A549 (cell line): ENCODE results near the gene CACNG7. TPM values are rescaled to one million over a fixed set of nuclear protein-coding genes. Genes with fewer than 3 reads are reported as not detected.

ENCODE experiments used
- ATAC-seq, 2 experiments: fragments of 200-7000 bp in 1 of 2; fragments of >200 bp in 1 of 2; cut with Nextera tagmentation in 1 of 2; cut with Tn5 transposase in 1 of 2; 3 replicates each; pipeline versions ENCODE4 v1.8.0 to v1.9.1; 2018 to 2020; ENCODE audit warnings: mild to moderate bottlenecking in 1 of 2, moderate library complexity in 1 of 2
- CTCF ChIA-PET: fragments of 300-600 bp; sonication (Branson Sonifier 250); formaldehyde crosslinking; extraction: SDS; loops from one replicate; lab custom pipeline; 2021; ENCODE audit warnings: antibody characterized with exemption, inconsistent platforms; lab: Yijun Ruan, JAX
- POLR2A ChIA-PET: fragments of 350-600 bp; formaldehyde crosslinking; extraction: SDS; loops from one replicate; lab custom pipeline; 2021; ENCODE audit warnings: antibody characterized with exemption, inconsistent platforms; lab: Yijun Ruan, JAX
- DNase-seq, 2 experiments: peaks; one replicate each; pipeline versions ENCODE4 v3.0.0 to v3.0.0-alpha.2; 2011 to 2016; ENCODE audit warnings: low read depth in 1 of 2, low spot score in 1 of 2
- FAIRE-seq: peaks from 2 replicates; lab custom pipeline; 2011; peaks lifted over from hg19 to GRCh38; lab: Jason Lieb, UNC
- H3K27ac ChIP-seq, 2 experiments: fragments of >200 bp; sonication (Bioruptor Twin); formaldehyde crosslinking; 3 replicates each; pipeline ENCODE4 v1.5.1; 2016 to 2017
- H3K4me1 ChIP-seq: fragments of >200 bp; sonication (Bioruptor Twin); formaldehyde crosslinking; 3 replicates; pipeline ENCODE4 v1.6.1; 2016
- H3K4me2 ChIP-seq: fragments of >200 bp; sonication (Bioruptor Twin); formaldehyde crosslinking; 3 replicates; pipeline ENCODE4 v1.6.1; 2016
- H3K4me3 ChIP-seq: fragments of >200 bp; sonication (Bioruptor Twin); formaldehyde crosslinking; 3 replicates; pipeline ENCODE4 v1.5.1; 2016
- H3K9me3 ChIP-seq: fragments of >200 bp; sonication (Bioruptor Twin); formaldehyde crosslinking; 3 replicates; pipeline ENCODE4 v1.6.1; 2016
- EHMT2 ChIP-seq: fragments of 200-600 bp; sonication (generic); IDR thresholded peaks from 2 replicates; pipeline ENCODE4 v1.6.1; 2016; ENCODE audit warnings: antibody characterized with exemption, low read depth, mild to moderate bottlenecking, moderate library complexity
- FOSL2 ChIP-seq, 2 experiments: fragments of 450-650 bp in 1 of 2; fragments of >200 bp in 1 of 2; sonication (Bioruptor Twin) in 1 of 2; formaldehyde crosslinking; IDR thresholded peaks; 2 replicates each; pipeline versions ENCODE4 v1.5.0 to v1.6.1; 2016 to 2020; ENCODE audit warnings: mild to moderate bottlenecking in 1 of 2, moderate library complexity in 1 of 2
- HEYL ChIP-seq: fragments of 250-450 bp; sonication (Bioruptor Pico); IDR thresholded peaks from 2 replicates; pipeline ENCODE4 v1.8.0; 2021; ENCODE audit warnings: mild to moderate bottlenecking, moderate library complexity
- HOXB13 ChIP-seq: fragments of 250-450 bp; sonication (Bioruptor Pico); IDR thresholded peaks from 2 replicates; pipeline ENCODE4 v1.5.0; 2020; ENCODE audit warnings: low read depth, mild to moderate bottlenecking, moderate library complexity
- MAFK ChIP-seq: fragments of 450-650 bp; IDR thresholded peaks from 2 replicates; pipeline ENCODE4 v1.6.1; 2014; ENCODE audit not compliant: partially characterized antibody
- ZFP36 ChIP-seq: fragments of 450-650 bp; IDR thresholded peaks from 2 replicates; pipeline ENCODE4 v1.6.1; 2014; ENCODE audit warnings: borderline replicate concordance; ENCODE audit not compliant: partially characterized antibody
- WGBS: methylation state at CpG from one replicate; pipeline ENCODE4 v1.1.6; 2017; ENCODE audit errors: missing lambda C conversion rate; 5-methylcytosine and 5-hydroxymethylcytosine counted together
- polyA plus RNA-seq, 4 experiments: library from polyadenylated mRNA; depleted of rRNA in 3 of 4; stranded (reverse); fragments of >200 nt; fragmentation: RNase III in 1 of 4; extraction: RNeasy Plus Mini Kit Qiagen cat#74134 plus additional on column Dnase treatment in 1 of 4; gene quantifications; 2 replicates in 3 of 4; 3 replicates in 1 of 4; pipeline ENCODE4 v1.2.3, GENCODE V29; 2011 to 2017
- TF ChIP-seq, protein P1 (sequence below): fragments of 200-600 bp; sonication (generic); IDR thresholded peaks from 2 replicates; pipeline ENCODE4 v1.6.1; 2016; ENCODE audit warnings: antibody characterized with exemption, mild to moderate bottlenecking, moderate library complexity
- TF ChIP-seq, protein P2 (sequence below): fragments of 150-350 bp; IDR thresholded peaks from 2 replicates; pipeline ENCODE4 v1.6.1; 2014; ENCODE audit warnings: low read depth, mild to moderate bottlenecking, low read length
- TF ChIP-seq, protein P3 (sequence below): fragments of >200 bp; sonication (Bioruptor Twin); formaldehyde crosslinking; IDR thresholded peaks from 3 replicates; pipeline ENCODE4 v1.6.1; 2016

CACNG7 gene
- polyA plus RNA-seq, 2 of the 4 experiments (the other 2 are of a cell fraction), result 7.6 to 11.5 TPM

DNA sequence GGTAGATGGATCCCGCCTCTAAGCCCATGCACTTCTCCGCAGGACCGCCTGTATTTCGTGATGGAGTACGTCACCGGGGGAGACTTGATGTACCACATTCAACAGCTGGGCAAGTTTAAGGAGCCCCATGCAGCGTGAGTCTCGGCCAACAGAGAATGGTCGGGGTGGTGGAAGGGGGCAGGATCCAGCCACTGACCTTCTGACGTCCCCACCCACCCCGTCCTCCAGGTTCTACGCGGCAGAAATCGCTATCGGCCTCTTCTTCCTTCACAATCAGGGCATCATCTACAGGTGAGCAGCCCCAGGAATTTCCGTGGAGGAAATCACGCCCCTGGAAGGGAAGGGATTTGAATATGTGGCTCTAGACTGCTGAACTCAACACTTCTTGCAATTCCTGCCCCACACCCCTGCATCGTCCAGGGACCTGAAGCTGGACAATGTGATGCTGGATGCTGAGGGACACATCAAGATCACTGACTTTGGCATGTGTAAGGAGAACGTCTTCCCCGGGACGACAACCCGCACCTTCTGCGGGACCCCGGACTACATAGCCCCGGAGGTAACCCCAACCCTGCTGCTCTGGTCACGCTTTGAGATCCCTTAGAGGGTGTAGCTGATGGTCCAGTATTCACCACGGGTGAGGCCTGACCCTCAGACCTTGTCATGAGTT is 8.8 kb upstream of the CACNG7 start:
- Histone ChIP-seq H3K4me2 (no peak overlapping the region), H3K4me3 (no peak overlapping the region), H3K9me3 (no peaks in the 10 kb centered on the region), H3K4me1 (peaks cover 18% of the 10 kb centered on the region; the same call in 2 of the 3 replicates), H3K27ac (no peak overlapping the region)
- ATAC-seq, result no peak
- TF ChIP-seq, protein P1, sequence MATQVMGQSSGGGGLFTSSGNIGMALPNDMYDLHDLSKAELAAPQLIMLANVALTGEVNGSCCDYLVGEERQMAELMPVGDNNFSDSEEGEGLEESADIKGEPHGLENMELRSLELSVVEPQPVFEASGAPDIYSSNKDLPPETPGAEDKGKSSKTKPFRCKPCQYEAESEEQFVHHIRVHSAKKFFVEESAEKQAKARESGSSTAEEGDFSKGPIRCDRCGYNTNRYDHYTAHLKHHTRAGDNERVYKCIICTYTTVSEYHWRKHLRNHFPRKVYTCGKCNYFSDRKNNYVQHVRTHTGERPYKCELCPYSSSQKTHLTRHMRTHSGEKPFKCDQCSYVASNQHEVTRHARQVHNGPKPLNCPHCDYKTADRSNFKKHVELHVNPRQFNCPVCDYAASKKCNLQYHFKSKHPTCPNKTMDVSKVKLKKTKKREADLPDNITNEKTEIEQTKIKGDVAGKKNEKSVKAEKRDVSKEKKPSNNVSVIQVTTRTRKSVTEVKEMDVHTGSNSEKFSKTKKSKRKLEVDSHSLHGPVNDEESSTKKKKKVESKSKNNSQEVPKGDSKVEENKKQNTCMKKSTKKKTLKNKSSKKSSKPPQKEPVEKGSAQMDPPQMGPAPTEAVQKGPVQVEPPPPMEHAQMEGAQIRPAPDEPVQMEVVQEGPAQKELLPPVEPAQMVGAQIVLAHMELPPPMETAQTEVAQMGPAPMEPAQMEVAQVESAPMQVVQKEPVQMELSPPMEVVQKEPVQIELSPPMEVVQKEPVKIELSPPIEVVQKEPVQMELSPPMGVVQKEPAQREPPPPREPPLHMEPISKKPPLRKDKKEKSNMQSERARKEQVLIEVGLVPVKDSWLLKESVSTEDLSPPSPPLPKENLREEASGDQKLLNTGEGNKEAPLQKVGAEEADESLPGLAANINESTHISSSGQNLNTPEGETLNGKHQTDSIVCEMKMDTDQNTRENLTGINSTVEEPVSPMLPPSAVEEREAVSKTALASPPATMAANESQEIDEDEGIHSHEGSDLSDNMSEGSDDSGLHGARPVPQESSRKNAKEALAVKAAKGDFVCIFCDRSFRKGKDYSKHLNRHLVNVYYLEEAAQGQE, result no peak
- TF ChIP-seq FOSL2 (IDR thresholded peaks at IDR 0.05) (no peak), FOSL2 (CRISPR knock-in tag; IDR thresholded peaks at IDR 0.05) (no peak), MAFK (no peak), HEYL (no peak)
- TF ChIP-seq, protein P2, sequence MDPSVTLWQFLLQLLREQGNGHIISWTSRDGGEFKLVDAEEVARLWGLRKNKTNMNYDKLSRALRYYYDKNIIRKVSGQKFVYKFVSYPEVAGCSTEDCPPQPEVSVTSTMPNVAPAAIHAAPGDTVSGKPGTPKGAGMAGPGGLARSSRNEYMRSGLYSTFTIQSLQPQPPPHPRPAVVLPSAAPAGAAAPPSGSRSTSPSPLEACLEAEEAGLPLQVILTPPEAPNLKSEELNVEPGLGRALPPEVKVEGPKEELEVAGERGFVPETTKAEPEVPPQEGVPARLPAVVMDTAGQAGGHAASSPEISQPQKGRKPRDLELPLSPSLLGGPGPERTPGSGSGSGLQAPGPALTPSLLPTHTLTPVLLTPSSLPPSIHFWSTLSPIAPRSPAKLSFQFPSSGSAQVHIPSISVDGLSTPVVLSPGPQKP, result no peak
- TF ChIP-seq, protein P3, sequence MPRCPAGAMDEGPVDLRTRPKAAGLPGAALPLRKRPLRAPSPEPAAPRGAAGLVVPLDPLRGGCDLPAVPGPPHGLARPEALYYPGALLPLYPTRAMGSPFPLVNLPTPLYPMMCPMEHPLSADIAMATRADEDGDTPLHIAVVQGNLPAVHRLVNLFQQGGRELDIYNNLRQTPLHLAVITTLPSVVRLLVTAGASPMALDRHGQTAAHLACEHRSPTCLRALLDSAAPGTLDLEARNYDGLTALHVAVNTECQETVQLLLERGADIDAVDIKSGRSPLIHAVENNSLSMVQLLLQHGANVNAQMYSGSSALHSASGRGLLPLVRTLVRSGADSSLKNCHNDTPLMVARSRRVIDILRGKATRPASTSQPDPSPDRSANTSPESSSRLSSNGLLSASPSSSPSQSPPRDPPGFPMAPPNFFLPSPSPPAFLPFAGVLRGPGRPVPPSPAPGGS, result no peak
- ChIA-PET POLR2A (no interaction called here), CTCF (interaction anchor here (0.6 to 7.2 kb wide), 8 partner anchors 7 to 244 kb away, joined by 3 to 62 read pairs (median 3); partner anchors contain the start of gene CACNG7)
- 88% methylated on average over 27 of the region's 27 CpGs for WGBS
- FAIRE-seq, result no peak
- no peak for DNase-seq

DNA sequence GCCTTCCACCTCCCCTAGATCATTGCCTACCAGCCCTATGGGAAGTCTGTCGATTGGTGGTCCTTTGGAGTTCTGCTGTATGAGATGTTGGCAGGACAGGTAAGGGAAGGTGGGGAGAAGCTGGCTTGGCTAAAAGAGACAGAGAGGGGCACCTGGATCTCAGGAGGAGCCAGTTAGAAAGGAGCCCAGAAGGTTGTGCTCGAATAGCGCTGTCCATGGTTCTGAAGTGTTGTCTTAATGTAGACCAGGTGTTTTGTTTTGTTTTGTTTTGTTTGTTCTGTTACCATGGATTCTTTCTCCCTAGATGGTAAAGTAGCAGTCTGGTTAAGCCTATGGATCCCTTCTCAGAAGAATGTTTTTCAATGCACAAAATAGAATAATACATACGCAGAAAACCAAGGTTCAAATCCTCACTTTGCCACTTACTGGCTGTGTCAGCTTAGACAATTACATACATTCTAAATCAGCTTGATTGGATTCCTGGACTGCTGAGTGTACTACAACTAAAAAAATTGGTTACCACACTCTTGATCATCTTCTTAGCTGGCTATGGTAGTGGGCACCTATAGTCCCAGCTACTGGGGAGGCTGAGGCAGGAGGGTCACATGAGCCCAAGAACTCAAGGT is 5.9 kb upstream of the CACNG7 start:
- Histone ChIP-seq H3K9me3 (no peaks in the 10 kb centered on the region), H3K4me2 (no peak overlapping the region), H3K4me1 (peaks cover 35% of the 10 kb centered on the region), H3K27ac (no peak overlapping the region), H3K4me3 (no peak overlapping the region)
- TF ChIP-seq, protein P1, result peak; percentile 97
- TF ChIP-seq HOXB13 (0 out of 2 replicates have a peak, but pooled peaks have one; percentile 43), EHMT2 (peak; percentile 91), ZFP36 (no peak)
- DNase-seq (peak in 1 of 2 experiments; percentile 64), ATAC-seq (no peak), FAIRE-seq (peak; percentile 76)
- ChIA-PET CTCF (interaction anchor here (0.7 to 7.2 kb wide), 10 partner anchors 8 to 128 kb away, joined by 3 to 62 read pairs (median 4); no protein-coding TSS in a partner anchor), POLR2A (no interaction called here)
- WGBS, result 50% methylated on average over 4 of the region's 4 CpGs
